ENCODE results near the gene SYNE2.
A peak's percentile ranks its signal among the peaks of the same experiment; 100 is the strongest.
"Not testable (repeated sequence)": the region's sequence is repeated elsewhere in the genome, so short reads cannot be mapped to it uniquely, and the experiment has no call there.

The SYNE2 gene

GRCh38 chr14:64178814-64179213 lies 326.0 kb downstream of the SYNE2 start:
- FAIRE-seq (no peak), DNase-seq (ENCODE audit: insufficient read length, low spot score) (no peak)

GRCh38 chr14:64182908-64183307 lies 330.1 kb downstream of the SYNE2 start:
- not testable (repeated sequence) for FAIRE-seq; DNase-seq (ENCODE audit: insufficient read length, low spot score)

- FAIRE-seq, result no peak
- no peak for DNase-seq (ENCODE audit: insufficient read length, low spot score)
Measured at GRCh38 chr14:64184103-64184729, 331.4 kb downstream of the SYNE2 start.

GRCh38 chr14:64185184-64185583 lies 332.4 kb downstream of the SYNE2 start:
- DNase-seq (ENCODE audit: insufficient read length, low spot score) (no peak), FAIRE-seq (no peak)

- no peak for DNase-seq (ENCODE audit: insufficient read length, low spot score)
- no peak for FAIRE-seq
Measured at GRCh38 chr14:64186231-64187129, 333.7 kb downstream of the SYNE2 start.

GRCh38 chr14:64187331-64187730 lies 334.5 kb downstream of the SYNE2 start:
- FAIRE-seq (no peak), DNase-seq (ENCODE audit: insufficient read length, low spot score) (no peak)

- no peak for DNase-seq (ENCODE audit: insufficient read length, low spot score)
- FAIRE-seq, result no peak
Measured at GRCh38 chr14:64190974-64191502, 338.2 kb downstream of the SYNE2 start.

- DNase-seq (ENCODE audit: insufficient read length, low spot score) (no peak), FAIRE-seq (no peak)
Measured at GRCh38 chr14:64191756-64192155, 339.0 kb downstream of the SYNE2 start.

- DNase-seq (ENCODE audit: insufficient read length, low spot score) (no peak), FAIRE-seq (no peak)
Measured at GRCh38 chr14:64193821-64194220, 341.0 kb downstream of the SYNE2 start.

GRCh38 chr14:64194404-64194803 lies 341.6 kb downstream of the SYNE2 start:
- DNase-seq (ENCODE audit: insufficient read length, low spot score), result no peak
- no peak for FAIRE-seq

GRCh38 chr14:64195199-64195598 lies 342.4 kb downstream of the SYNE2 start:
- DNase-seq (ENCODE audit: insufficient read length, low spot score) (no peak), FAIRE-seq (peak; percentile 72)

- FAIRE-seq (no peak), DNase-seq (ENCODE audit: insufficient read length, low spot score) (no peak)
Measured at GRCh38 chr14:64196056-64196455, 343.3 kb downstream of the SYNE2 start.

- DNase-seq (ENCODE audit: insufficient read length, low spot score), result no peak
- peak; percentile 67 for FAIRE-seq
Measured at GRCh38 chr14:64196814-64197411, 344.1 kb downstream of the SYNE2 start.

GRCh38 chr14:64197996-64198395 lies 345.2 kb downstream of the SYNE2 start:
- no peak for FAIRE-seq
- DNase-seq (ENCODE audit: insufficient read length, low spot score), result no peak

- no peak for DNase-seq (ENCODE audit: insufficient read length, low spot score)
- FAIRE-seq, result no peak
Measured at GRCh38 chr14:64198486-64198885, 345.7 kb downstream of the SYNE2 start.

GRCh38 chr14:64200170-64200569 lies 347.4 kb downstream of the SYNE2 start:
- no peak for FAIRE-seq
- DNase-seq (ENCODE audit: insufficient read length, low spot score), result no peak

- no peak for FAIRE-seq
- DNase-seq (ENCODE audit: insufficient read length, low spot score), result no peak
Measured at GRCh38 chr14:64201296-64201695, 348.5 kb downstream of the SYNE2 start.

- no peak for FAIRE-seq
- DNase-seq (ENCODE audit: insufficient read length, low spot score), result no peak
Measured at GRCh38 chr14:64201921-64202545, 349.2 kb downstream of the SYNE2 start.

- DNase-seq (ENCODE audit: insufficient read length, low spot score) (no peak), FAIRE-seq (no peak)
Measured at GRCh38 chr14:64202716-64203115, 349.9 kb downstream of the SYNE2 start.

GRCh38 chr14:64203366-64204006 lies 350.7 kb downstream of the SYNE2 start:
- FAIRE-seq (no peak), DNase-seq (ENCODE audit: insufficient read length, low spot score) (no peak)
